ENCODE measurements around the gene CCR5.
"Not testable (repeated sequence)": the region's sequence is repeated elsewhere in the genome, so short reads cannot be mapped to it uniquely, and the experiment has no call there.

Gene CCR5

DNA sequence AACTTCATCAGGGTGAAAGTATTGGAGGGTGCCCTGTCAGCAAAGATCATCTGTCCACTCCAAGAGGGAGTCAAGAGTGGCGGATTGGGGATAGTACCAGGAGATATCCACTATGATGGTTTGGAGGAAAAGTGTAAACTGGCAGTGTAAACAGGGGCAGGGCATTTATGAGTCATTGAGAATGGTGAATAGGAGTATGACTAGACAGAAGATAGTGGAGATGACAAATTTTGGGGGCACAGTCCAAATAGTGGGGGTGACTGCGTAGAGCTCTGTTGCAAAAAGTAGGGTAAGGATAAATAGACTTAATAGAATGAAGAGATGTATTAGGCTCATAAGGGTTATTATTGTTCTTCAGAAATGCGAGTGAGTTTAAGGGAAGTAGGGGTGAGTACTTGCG is 18.1 kb downstream of the CCR5 start:
- DNase-seq: not testable (repeated sequence)

DNA sequence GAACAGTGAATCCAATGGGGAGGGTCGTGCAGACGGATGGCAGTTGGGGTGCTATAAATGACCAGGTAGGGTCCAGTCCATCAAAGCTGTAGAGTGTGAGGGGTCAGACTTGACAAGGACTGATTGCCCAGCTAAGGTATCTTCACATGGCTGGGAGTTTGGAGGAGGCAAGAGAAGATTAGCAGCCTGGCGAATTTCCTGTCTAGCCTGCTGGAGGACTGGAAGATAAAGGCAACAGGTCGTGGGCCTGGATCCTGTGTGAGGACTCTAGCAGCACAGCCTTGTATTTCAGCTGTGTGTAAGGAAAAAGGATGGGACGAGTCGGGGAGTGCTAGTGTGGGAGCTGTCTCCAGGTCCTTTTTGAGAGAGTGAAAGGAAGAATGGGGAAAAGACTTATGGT is 18.6 kb downstream of the CCR5 start:
- DNase-seq: peak; percentile 54

DNA sequence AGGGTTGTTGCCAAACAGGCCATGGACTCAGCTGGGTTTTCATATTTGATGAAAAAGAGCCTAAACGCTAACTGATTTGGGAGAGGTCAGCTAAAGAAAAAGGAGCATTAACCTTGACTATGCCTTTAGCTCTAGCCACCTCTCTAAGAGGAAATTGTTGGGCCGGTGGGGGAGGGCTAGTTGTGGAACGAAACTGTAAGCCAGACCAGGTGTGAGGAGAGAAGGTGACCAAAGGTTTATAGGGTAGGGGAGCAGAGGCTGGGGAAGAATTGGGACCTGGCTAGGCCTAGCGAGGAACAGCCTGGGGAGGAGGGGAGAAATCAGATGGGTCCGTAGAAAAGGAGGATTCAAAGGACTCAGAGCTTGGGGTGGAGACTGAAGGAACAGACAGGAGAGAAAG is 20.8 kb downstream of the CCR5 start:
- DNase-seq: peak; percentile 40

DNA sequence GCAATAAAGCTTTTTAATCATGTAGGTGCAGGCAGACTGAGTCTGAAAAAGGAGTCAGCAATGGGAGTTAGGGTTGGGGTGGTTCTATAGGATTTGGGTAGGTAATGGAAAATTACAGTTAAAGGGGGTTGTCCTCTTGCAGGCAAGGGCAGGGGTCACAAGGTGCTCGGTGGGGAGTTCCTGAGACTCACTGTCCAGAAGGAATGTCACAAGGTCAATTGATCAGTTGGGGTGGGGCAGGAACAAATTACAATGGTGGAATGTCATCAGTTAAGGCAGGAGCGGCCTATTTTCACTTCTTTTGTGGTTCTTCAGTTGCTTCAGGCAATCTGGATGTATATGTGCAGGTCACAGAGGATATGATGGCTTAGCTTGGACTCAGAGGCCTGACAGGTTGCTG is 22.3 kb downstream of the CCR5 start:
- peak; percentile 59 for DNase-seq

DNA sequence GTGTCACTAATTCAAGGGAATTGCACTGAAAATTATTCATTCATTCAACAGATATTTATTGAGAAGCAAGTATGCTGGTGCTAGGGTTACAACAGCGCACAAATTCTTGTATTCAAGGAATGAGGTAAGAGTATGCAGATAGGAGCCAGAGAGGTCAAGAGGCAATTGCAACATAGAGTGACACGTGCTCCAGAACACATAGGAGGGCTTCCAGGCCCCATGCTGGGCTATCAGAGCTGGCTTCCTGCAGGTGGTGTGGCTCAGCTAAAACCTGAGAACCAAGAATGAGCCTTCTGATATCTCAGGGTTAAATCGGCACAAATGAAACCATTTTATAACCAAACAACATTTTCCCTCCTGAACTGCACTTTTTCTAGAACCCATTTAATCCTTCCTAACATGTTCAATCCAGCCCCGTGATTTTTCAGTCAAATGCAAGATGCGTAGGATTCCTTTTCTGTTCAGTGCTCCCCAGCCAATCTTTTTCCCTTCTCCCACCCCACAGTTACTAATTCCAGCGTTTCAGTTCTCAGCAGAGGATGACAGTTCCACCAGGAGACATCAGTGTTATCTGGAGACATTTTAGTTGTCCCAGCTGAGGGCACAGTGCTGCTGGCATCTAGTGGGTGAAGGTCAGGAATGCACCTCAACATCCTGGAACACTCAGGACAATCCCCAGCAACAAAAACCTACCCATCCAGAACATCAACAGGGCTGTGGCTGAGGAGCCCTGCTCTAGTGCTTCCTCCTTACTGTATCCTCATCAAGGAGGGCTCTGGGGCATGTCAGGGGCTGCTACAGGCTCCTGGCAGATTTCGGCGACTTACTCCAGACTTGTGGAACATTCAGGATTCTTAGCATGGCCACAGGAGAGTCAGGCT is 23.0 kb downstream of the CCR5 start:
- peak; percentile 46 for DNase-seq

DNA sequence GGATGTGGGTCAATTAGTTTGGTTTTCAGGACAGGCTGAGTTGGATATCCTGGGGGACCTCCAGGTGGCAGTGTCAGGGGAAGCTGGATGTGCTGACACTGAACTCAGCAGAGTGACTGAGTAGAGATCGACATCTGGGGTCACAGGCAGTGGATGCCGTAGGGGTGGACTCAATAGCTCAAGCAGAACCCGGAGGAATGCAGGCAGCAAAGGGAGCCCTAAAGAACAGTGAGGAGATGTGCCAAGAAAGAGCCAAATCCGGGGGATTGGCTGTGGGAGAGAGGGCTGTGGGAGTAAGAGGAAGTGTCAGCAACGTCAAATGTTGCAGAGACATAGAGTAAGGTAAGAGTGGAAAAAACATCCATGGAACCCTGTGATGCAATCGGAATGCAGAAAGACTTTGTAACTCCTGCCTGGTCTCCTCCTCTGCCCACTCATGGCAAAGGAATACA is 24.5 kb downstream of the CCR5 start:
- peak; percentile 53 for DNase-seq

DNA sequence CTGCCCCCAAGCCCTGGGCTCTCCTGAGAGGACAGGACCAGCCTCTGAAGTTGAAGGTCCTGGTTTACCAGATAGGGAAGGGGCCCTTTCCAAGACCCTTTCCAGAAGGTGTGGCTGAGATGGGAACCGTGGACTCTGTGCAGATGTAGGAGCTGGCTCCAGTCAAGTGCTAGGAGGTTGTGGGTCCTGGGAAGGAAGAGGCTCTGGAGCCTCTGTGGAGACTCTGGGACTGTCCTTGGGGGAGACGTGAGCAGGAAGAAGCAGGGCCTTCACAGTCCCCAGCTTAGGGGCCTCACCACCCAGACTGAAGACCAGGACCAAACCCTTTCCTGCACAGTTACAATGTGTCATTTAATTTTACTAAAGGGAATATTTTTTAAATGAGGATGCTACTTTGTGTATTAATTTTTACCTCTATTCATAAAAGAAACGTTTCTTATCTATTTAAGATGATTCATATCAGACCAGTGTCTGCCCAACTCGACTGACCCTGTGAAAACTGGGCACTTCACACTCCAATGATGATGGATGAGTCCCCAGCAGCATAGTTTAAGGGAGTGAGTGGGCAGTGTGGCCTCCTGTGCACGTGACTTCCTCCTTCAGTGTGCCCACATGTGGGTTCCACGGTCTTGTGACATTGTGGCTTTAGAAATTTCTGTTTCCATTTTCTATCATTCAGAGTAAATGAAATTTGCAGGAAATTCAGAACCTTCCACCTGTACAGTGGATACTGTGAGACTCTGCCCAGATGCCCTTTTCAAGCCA is 25.2 kb downstream of the CCR5 start:
- DNase-seq: peak; percentile 26

DNA sequence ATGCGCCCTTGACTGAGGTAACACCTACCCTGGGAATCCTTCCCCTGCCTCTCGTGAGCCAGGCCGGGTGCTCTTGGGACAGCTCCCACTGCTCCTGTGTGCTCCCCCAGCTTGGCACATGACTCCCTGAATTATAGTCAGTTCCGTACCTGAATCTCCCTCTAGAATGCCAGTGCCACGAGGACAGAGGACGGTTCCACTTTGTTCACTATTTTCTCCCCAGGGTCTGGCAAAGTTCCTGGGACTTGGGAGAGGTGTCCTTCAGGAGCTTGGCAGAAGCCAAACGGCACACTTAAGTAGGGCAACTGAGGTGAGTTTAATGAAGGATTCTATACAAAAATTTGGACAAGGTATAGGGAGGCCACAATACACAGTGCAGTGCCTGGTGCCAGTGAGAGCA is 26.4 kb downstream of the CCR5 start:
- DNase-seq: peak; percentile 26

DNA sequence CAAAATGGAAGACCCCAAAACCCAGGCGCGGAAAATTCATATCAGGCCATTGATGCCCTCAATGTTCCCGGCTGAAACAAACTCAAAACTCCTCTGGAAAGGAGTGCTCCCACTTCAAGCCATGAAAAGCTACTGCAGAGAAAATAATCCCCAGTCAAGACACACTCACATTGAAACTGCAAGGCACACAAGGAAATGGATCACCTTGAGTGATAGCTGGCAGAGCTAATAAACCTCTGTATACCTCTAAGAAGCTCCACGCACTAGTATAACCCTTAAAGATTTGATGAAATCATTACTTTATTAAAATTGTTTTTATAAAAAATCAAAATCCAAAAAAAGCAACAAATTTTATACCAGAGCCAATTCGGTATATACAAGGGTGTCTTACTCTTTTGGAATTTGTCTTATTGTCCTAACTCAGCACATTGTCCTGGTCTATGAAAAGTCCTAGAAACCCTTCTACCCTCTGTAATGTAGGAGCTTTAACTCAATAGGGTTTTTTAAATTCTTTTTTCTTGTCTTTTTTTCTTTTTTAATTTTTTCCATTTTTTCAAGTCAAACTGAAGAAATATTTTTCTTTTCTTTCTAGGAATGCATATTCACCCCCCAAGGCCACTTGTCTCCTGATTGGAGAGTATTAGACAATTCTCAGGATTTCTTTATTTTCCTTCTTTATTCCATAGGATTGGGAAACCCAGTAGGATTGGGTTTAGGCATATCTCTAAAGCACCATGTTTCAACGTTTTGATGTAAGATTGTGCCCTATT is 27.6 kb downstream of the CCR5 start:
- DNase-seq: no peak

DNA sequence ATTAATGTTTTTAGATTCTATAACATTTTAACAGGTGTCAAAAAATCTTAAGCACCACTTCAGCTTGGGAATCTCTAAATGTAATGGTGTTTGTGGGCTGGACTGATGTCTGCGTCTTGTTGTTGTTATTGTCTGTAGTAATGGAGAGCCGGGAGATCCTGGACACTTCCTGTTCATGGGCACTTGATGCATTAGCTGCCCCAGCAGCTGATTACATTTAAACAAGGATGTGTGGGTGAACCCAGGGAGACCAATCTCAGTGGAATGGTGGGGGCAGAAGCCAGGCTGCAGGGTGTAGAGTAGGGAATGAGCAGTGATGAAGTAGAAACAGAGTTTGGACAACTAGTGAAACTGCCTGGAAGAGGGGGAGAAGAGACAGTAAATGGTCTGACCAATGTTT is 28.4 kb downstream of the CCR5 start:
- no peak for DNase-seq

DNA sequence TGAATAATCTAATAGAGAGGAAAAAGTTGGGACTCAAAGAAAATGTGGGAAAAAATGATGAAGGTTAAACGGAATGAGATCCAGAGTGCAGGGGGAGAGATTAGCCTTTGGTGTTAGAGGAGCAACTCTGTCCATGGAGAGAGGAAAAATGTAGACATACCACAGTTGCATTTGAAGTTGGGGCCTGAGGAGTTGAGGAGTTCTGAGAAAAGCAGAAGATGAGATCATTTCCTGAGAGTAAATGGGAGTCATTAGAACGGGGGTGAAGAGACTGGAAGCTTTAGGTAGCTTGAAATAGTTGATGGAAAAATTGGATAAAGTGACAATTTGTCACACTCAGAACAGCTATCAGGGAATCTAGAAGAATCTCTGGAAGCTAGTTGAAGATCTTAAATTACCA is 28.8 kb downstream of the CCR5 start:
- DNase-seq: no peak

DNA sequence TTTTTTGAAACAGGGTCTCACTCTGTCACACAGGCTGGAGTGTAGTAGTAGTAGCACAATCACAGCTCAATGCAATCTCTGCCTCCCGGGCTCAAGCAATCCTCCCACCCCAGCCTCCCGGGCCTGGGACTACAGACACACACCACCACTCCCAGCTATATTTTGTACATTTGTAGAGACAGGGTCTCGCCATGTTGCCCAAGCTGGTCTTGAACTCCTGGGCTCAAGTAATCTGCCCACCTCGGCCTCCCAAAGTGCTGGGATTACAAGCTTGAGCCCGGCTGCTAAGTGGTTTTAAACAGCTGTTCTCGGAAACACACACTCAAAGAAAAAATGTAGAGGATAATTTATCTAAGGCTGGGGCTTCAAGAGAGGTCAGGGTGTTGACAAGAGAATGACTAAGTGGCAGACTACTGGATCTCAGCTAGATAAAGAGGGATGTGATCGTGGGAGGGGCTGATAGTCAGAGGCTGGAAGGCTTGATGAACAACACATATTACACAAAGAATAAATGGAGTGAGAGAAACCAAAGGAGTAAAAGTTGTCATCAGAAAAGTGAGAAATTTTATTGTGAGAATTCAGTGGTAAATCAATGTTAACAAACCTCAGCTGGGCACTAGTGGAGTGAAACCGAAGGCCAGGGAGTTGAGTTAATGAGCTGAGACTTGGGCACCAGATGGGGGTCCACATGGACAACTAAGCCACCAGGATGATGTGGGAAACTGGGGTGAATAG is 29.4 kb downstream of the CCR5 start:
- DNase-seq: no peak

DNA sequence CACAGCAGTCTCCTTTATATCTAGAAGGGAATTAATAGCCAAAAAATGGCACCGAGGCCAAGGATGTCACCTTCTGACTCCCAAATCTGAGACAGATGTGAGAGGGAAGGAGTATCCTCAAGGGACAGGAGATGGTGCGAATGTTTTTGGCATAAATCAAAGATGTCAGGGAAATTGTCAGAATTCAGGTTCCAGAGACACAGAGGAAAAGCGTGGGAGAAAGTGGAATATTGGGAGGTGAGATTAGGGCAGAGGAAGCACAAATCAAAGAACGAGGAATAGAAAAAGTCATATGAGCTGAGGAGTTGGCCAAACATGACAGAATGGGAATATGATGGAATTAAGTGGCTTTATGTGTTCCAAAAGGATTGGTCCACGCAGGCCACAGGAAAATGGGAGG is 30.1 kb downstream of the CCR5 start:
- no peak for DNase-seq

DNA sequence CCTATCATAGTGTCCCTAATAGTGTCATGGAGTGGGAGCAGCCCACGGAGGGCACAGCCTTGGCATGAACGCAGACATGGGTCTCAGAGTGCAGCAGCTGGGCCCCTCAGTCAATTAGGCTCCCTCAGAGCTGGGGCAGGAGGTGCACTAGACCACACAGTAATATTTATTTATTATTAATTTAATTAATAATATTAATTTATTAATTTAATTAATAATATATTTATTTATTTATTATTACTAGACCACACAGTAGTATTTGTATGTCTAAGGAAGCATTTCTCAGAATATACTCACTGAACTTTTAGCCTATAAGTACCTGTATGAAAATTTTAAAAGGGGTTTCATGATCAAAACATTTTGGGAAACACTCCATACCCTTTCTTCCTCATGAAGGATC is 30.8 kb downstream of the CCR5 start:
- no peak for DNase-seq

DNA sequence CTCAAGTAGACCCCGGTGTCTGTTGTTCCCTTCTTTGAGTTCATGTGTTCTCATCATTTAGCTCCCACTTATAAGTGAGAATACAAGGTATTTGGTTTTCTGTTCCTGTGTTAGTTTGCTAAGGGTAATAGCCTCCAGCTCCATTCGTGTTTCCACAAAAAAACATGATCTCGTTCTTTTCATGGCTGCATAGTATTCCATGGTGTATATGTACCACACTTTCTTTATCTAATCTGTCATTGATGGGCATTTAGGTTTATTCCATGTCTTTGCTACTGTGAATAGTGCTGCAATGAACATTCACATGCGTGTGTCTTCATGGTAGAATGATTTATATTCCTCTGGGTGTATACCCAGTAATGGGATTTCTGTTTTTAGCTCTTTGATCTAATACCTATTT is 32.2 kb downstream of the CCR5 start:
- not testable (repeated sequence) for DNase-seq

DNA sequence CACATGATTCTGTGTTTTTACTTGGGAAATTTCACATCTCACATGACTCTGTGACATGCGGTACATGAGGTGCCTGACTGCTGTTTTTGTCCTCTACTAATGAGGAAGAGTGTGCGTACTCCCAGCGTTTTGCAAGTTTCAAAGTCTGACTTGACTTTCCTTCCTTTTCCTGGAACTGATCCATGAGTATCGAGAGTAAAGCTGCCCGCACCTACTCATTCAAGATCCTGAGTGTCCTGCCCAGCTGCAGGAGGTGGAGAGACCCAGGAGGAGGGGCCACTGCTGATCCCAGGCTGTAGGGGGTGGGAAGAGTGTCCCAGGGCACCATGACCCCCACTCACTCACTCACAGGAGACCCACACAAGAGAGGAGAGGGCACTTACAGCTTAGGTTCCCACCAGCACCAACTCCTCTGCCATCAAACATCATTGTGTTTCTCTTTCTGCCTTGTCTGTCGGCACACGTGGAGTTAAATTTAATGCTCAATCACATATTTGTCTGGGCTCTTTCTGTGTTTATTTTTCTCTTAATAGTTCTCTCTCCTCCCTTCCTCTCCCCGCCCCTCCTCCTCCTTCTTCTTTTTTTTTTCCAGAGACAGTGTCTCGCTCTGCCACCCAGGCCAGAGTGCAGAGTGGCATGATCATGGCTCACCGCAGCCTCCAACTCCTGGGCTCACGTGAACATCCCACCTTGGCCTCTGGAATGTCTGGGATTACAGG is 34.7 kb downstream of the CCR5 start:
- DNase-seq: no peak

DNA sequence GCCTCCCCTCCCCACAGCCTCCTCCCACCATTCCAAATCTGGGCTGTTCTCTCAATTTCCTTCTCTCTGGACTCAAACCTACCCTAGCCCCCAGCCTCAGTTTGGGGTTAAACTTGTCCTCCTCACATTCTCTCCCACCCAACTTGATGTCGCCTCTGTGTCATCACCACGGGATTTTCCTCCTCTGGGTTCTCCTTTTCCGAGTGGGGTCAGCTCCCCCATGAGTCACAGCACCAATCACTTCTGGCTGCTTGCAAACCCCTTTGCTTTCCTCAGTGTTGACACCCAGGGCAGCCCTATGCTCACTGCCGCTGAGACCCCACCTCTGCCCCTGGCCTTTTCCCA is 35.7 kb downstream of the CCR5 start:
- no peak for DNase-seq

DNA sequence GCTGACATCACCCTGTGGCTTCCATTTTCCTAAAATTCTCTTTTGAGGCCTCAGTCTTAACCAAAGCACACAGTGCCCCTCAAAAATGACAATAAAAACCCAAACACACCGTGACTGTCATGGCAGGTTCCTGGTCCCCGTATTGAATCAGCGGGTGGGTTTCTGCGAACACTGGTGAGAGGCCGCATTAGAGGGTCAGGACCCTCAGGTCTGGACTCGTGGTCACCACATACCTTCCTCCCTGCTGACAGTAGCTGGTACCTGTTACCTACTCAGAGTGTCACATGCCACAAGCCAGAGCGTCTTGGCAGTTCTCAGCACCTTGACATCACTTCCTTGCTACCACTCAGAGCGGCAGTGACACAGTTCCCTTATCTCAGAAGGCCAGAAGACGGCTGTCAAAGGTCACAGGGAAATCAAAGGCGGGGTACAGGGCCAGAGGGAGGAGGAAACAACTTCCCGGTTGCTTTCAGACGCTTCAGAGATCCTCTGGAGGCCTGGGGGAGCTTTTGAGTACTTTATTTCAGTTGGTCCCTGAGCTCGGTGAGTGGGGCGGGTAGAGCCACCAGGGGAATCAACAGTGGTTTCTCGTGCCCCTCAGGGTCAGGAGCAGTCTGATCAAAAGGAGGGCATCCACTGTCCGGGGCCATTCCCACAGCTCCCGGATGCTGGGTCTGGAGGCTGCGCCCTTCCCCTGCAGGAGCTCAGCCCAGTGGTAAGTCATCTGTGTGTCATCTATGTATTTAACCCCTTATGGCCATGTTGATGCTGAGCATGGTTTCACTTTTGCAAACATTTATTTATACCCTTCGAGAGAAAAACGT is 36.3 kb downstream of the CCR5 start, which contains the start of the genes CCR5AS and CCRL2:
Gene CCR5AS, minus strand, starts transcription at position 279 of the 824 bp plus-strand sequence.
Gene CCRL2, plus strand, starts transcription at position 472 of the 824 bp plus-strand sequence. CDS start 821 bp downstream, outside the sequence.
- DNase-seq: peak; percentile 56

DNA sequence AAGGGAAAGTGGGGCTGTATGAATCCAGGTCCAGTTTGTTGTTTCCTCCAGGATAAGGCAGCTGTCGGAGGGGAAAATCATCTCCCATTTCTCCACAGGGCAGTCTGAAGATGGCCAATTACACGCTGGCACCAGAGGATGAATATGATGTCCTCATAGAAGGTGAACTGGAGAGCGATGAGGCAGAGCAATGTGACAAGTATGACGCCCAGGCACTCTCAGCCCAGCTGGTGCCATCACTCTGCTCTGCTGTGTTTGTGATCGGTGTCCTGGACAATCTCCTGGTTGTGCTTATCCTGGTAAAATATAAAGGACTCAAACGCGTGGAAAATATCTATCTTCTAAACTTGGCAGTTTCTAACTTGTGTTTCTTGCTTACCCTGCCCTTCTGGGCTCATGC is 37.2 kb downstream of the CCR5 start:
- peak; percentile 29 for DNase-seq

DNA sequence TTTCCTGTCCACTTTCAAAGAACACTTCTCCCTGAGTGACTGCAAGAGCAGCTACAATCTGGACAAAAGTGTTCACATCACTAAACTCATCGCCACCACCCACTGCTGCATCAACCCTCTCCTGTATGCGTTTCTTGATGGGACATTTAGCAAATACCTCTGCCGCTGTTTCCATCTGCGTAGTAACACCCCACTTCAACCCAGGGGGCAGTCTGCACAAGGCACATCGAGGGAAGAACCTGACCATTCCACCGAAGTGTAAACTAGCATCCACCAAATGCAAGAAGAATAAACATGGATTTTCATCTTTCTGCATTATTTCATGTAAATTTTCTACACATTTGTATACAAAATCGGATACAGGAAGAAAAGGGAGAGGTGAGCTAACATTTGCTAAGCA is 38.1 kb downstream of the CCR5 start:
- DNase-seq: peak; percentile 33

Data from islet precursor cell (in vitro differentiated cells).